Right lobe of liver (tissue), 4 donors: ENCODE data around the gene SH3RF3.

Experiments used
- POLR2A ChIP-seq: fragments of 450-650 bp; IDR thresholded peaks from one replicate; pipeline ENCODE4 v1.6.1; 2017; ENCODE audit warnings: antibody characterized with exemption, mild to moderate bottlenecking
- TF ChIP-seq, protein P1 (sequence below), 4 donors: fragments of 200-600 bp in 3 of 4; fragments of 450-650 bp in 1 of 4; IDR thresholded peaks; one replicate each; pipeline versions ENCODE4 v1.5.1 to v1.8.0; 2016 to 2022; ENCODE audit warnings: antibody characterized with exemption in 4 of 4, mild to moderate bottlenecking in 2 of 4
- donor health status: DM: no; HTN: no; CAD: no.
- donor health status: DM: no; HTN: no; CAD: no.
- donor health status: DM: no; HTN: yes; CAD: no.

DNA sequence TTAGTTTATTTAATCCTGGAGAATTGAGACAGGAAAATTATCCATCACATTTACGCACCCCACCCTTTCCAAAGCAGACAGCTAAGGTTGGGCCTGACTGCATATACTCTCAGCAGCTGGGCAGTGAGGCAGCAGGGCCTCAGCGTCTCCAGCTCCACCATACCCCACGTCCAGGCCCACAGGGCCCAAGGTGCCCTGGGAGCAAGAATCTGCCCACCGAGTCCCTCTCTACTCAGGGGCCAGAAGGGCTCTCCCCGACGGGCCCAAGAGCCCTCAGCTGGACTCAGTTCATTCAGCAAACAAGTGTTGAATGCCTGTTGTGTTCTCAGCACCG lies 358.5 kb downstream of the SH3RF3 start:
- TF ChIP-seq, protein P1, sequence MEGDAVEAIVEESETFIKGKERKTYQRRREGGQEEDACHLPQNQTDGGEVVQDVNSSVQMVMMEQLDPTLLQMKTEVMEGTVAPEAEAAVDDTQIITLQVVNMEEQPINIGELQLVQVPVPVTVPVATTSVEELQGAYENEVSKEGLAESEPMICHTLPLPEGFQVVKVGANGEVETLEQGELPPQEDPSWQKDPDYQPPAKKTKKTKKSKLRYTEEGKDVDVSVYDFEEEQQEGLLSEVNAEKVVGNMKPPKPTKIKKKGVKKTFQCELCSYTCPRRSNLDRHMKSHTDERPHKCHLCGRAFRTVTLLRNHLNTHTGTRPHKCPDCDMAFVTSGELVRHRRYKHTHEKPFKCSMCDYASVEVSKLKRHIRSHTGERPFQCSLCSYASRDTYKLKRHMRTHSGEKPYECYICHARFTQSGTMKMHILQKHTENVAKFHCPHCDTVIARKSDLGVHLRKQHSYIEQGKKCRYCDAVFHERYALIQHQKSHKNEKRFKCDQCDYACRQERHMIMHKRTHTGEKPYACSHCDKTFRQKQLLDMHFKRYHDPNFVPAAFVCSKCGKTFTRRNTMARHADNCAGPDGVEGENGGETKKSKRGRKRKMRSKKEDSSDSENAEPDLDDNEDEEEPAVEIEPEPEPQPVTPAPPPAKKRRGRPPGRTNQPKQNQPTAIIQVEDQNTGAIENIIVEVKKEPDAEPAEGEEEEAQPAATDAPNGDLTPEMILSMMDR (IDR thresholded peaks at IDR 0.05), result no peak
- no peak for TF ChIP-seq POLR2A
